ENCODE measurements around the gene PIKFYVE.

The PIKFYVE gene

GRCh38 chr2:208248601-208249000 is 17.5 kb upstream of the PIKFYVE start:
- Histone ChIP-seq H3K27ac (replicated peaks) (no peak overlapping the region), H3K4me3 (replicated peaks; ENCODE audit: insufficient read depth, low read length) (no peak overlapping the region), H3K27me3 (ENCODE audit: insufficient read depth, poor library complexity, severe bottlenecking) (no peaks in the 10 kb centered on the region)
- DNase-seq (ENCODE audit: low read depth in 1 of 2, low spot score in 1 of 2): no peak
- TF ChIP-seq CTCF (IDR thresholded peaks at IDR 0.05; ENCODE audit: insufficient read depth, low read length) (no peak), SPI1 (IDR thresholded peaks at IDR 0.05; ENCODE audit: borderline replicate concordance, low read depth) (no peak), POLR2AphosphoS5 (IDR thresholded peaks at IDR 0.05; ENCODE audit: low read depth) (no peak), REST (IDR thresholded peaks at IDR 0.05; ENCODE audit: insufficient replicate concordance, low read depth) (no peak)

- DNase-seq (ENCODE audit: low read depth in 1 of 2, low spot score in 1 of 2): no peak
- Histone ChIP-seq H3K27me3 (ENCODE audit: insufficient read depth, poor library complexity, severe bottlenecking) (no peaks in the 10 kb centered on the region), H3K27ac (replicated peaks) (no peak overlapping the region)
Measured at GRCh38 chr2:208249296-208249695, 16.8 kb upstream of the PIKFYVE start.

GRCh38 chr2:208250388-208250787 is 15.7 kb upstream of the PIKFYVE start:
- no peaks in the 10 kb centered on the region for H3K27me3 ChIP-seq (ENCODE audit: insufficient read depth, poor library complexity, severe bottlenecking)
- DNase-seq (ENCODE audit: low read depth in 1 of 2, low spot score in 1 of 2): peak; percentile 50 to 63
- H3K4me3 ChIP-seq (replicated peaks; ENCODE audit: insufficient read depth, low read length): no peak overlapping the region
- peak overlapping the region; percentile 48 for H3K27ac ChIP-seq (replicated peaks)
- TF ChIP-seq POLR2AphosphoS5 (IDR thresholded peaks at IDR 0.05; ENCODE audit: low read depth) (no peak), SPI1 (IDR thresholded peaks at IDR 0.05; ENCODE audit: borderline replicate concordance, low read depth) (no peak), REST (IDR thresholded peaks at IDR 0.05; ENCODE audit: insufficient replicate concordance, low read depth) (no peak), CTCF (IDR thresholded peaks at IDR 0.05; ENCODE audit: insufficient read depth, low read length) (no peak), GABPA (IDR thresholded peaks at IDR 0.05; ENCODE audit: low read depth) (no peak)

More at GRCh38 chr2:208249296-208249695, 16.8 kb upstream of the PIKFYVE start:
- no peak overlapping the region for H3K4me3 ChIP-seq (replicated peaks; ENCODE audit: insufficient read depth, low read length)
- TF ChIP-seq REST (IDR thresholded peaks at IDR 0.05; ENCODE audit: insufficient replicate concordance, low read depth): no peak

GRCh38 chr2:208251098-208251497 is 15.0 kb upstream of the PIKFYVE start:
- Histone ChIP-seq H3K27me3 (ENCODE audit: insufficient read depth, poor library complexity, severe bottlenecking) (no peaks in the 10 kb centered on the region), H3K4me3 (replicated peaks; ENCODE audit: insufficient read depth, low read length) (no peak overlapping the region), H3K27ac (replicated peaks) (no peak overlapping the region; the same call in 1 of the 2 replicates)
- no peak for DNase-seq (ENCODE audit: low read depth in 1 of 2, low spot score in 1 of 2)
- TF ChIP-seq CTCF (IDR thresholded peaks at IDR 0.05; ENCODE audit: insufficient read depth, low read length) (no peak), GABPA (IDR thresholded peaks at IDR 0.05; ENCODE audit: low read depth) (no peak), POLR2AphosphoS5 (IDR thresholded peaks at IDR 0.05; ENCODE audit: low read depth) (no peak)
